Stimulated activated naive CD4-positive, alpha-beta T cell treated with Interleukin-2 at 50 U/mL for 16 hours (primary cell): ENCODE measurements around the gene ICAM4.
"Not testable (repeated sequence)": the region's sequence is repeated elsewhere in the genome, so short reads cannot be mapped to it uniquely, and the experiment has no call there.

Experiments
- DNase-seq: peaks from one replicate; lab custom pipeline; 2025; lab: John Stamatoyannopoulos, UW

ICAM4 gene

DNA sequence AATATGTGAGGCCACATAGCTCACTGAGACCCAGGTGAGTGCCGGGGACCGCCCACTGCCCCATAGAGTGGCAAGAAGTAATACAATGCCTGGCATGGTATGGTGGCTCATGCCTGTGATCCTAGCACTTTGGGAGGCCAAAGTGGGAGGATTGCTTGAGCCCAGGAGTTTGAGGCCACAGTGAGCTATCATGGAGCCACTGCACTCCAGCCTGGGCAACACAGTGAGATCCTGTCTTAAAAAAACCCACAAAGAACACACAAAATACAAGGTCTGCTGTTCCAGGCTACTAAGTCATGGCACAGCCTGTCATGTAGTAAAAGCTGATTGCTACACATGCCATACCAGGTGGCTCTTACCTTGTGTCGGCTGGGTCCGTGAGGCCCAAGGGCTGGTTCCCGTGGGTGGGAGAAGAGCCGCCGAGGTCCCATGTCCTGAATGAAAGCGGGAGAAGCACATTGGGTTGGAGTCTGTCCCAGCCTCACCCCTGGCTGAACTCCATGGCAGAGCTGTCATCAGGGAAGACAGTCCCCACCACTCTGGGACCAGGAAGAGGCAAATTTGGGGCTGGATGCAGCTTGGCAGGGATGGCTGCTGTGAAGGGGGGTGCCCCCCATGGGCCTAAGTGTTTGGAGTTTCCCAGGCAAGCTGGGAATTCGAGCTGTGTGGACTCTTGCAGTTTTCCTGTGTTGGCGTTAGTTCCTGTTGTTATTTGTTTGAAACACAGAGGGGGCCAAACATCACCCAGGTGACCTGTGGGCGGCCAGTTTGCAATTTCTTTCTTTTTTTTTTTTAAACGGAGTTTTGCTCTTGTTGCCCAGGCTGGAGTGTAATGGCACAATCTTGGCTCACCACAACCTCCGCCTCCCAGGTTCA is 32.3 kb downstream of the ICAM4 start:
- DNase-seq, result no peak

DNA sequence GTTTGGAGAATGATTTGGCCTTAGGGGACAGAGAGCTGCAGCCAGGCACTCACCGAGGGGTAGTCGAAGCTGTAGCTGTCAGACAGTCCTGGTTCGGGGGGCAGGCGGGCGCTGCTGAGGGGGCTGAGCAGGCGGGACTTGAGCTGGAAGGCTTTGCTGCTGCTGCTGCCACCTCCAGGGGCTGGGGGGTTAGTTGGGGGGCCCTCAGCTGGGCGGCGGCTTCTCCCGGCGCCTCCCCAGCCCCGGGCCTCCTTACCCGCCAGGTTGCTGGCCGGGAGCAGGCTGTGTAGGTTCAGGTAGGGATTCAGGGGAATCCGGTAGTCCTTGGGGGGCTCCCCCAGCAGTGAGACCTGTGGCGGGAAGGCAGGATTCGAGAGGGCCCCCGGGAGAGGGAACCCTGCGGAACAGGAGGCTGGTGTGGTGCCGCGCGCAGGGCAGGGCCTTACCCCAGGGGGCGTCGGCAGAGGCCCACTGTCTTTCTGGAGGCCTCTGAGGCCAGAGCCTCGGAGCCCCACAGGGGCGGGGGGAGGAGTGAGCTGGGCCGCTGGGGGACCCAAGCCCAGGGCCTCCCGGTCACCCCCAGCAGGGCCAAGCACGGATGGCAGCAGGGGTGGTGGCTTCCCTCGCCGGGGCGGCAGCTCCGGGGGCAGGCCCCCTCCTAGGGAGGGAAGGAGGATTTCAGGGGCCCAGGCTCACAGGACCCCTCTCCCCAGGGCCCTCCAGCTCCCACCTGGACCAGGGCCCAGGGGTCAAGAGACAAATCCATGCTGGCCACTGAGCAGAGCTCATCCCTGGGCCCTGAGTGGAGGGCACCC is 34.1 kb downstream of the ICAM4 start:
- DNase-seq, result no peak

DNA sequence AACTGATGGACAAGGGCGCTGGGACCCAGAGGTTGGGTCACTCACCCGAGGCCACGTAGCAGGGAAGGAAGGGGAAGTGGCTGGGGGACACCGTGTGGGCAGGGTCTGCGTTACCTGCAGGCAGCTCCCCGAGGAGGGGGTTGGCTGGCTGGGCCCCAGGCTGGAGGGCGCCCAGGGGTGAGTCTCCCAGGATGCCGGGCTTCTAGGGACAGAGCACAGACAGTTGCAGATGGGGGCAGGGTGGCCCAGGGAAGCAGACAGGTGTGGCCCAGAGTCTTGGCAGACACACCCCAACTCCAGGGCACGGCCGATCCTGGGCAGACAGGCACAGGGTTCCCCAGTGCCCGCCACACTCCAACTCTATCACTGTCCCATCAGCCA is 34.7 kb downstream of the ICAM4 start:
- no peak for DNase-seq

DNA sequence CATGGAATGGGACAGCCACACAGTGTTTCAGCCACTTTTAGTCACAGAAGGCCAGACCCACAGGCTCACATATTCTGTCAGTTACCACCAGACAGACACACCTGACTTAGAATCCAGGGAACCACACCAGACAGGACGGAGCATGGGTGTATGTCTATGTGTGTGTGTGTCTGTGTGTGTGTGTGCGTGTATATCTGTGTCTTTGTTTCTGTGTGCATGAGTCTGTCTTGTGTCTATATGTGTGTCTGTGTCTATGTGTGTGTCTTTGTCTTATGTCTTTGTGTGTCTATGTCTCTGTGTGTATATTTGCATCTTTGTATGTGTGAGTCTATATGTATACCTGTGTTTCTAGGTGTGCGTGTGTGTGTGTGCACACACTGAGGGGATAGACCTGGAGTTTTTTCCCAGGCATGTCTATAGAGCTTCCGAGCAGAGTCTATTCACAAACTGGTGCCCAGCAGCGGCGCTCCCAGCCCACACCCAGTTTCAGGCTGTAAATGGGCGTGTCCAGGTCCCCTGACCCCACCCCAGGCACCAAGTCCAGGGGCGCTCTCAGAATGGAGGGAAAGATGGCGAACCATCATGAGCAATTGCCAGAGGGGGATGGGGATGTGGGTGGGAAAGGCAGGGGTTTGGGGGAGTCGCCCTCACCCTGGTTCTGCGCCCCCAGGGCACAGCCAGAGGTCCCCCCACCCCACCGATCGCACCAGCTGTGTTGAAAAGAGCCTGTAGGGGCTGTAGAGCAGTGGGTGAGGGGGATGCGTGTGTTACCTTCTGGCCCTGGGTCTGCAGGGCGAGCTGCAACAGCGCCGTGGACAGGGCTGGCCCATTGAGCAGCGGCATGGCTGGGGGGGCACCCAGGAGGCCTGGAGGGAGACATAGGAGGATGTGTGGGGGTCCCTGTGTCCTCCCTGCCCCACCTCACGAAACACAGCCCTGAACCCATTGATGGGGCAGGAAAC is 35.4 kb downstream of the ICAM4 start:
- no peak for DNase-seq

DNA sequence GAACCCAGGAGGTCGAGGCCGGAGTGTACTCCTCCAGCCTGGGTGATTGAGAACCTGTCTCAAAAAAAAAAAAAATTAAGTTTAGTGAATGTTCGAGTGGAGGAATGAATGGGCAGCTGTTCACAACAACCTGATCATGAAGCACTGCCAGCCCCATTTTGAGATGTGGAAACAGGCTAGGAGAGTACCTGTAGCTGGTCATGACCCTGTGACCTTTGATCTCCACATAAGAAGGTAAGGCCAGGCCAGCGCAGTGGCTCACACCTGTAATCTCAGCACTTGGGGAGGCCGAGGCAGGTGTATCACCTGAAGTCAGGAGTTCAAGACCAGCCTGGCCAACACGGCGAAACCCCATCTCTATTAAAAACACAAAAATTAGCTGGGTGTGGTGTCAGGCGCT is 39.0 kb downstream of the ICAM4 start:
- no peak for DNase-seq

DNA sequence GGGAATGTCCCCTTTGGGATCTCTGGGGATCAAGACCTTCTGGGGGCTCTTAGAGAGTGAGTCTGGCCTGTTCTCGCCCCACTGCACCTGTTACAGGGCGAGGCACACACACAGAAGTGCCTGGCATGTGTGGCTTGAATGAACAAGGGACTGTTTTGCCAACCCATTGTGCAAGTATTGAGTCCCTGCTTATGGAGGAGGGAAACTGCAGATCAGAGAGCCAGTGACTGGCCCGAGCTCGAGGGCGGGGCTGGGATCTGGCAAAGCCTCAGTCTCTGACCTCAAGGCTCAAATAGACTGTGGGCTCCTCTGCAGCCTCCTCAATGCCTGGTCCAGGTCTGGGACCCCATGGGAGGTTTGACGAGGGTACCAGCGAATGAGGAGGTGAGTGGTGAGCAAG is 41.0 kb downstream of the ICAM4 start:
- DNase-seq, result no peak

DNA sequence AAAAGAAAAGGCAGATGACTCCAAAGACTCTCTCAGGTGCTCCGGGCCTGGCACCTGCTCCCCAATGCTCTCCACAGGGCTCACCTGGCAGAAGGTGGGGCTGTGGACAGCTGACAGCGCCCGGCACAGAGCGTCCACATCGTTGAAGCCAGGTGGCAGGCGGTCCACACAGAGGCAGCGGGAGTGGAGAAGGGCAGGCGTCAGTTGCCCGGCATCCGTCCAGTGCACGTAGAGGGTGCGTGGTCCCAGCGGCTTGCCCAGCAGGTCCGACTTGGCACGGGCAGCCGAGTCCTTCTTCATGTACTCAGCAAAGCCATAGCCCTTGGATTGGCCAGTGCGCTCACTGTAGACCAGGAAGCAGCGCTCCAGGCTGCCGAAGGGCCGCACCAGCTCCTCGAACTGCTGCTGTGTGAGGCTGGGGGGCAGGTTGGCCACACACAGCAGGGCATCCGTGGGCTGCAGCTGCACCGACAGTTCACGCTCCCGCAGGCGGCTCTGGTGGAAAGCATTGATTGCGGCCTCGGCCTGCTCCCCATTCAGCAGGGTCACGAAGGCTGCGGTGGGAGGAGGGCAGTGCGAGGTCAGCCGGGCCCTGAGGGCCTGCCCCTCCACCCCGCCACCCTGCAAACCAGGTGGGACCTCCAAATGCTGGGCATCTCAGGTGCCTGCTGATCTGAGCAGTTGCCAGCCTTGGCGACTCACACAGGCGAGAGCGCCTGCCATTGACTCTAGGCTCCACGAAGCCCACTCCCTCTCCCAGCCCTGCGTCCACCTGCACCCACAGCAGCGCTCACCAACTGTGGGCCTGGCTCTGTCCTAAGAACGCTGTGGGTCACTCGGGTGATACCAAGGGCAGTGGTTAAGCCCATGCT is 42.0 kb downstream of the ICAM4 start:
- DNase-seq, result no peak

DNA sequence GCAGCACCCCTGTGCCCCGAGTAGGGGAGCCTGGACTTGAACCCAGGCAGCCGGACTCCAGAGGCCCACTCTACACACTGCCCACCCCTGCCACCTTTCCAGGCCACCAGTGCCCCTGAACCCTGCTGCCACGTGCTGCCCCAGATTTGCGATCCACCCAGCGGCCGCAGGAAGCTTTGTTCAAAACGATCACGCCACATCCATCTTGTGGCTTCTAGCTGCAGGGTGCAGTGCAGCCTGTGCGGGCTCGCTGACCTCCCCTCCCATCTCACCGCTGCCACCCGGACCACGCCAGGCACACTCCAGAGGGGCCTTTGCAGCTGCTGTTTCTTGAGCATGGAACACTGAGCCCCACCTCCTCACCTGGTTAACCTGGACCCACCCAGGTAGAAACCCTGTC is 42.8 kb downstream of the ICAM4 start:
- DNase-seq, result no peak

DNA sequence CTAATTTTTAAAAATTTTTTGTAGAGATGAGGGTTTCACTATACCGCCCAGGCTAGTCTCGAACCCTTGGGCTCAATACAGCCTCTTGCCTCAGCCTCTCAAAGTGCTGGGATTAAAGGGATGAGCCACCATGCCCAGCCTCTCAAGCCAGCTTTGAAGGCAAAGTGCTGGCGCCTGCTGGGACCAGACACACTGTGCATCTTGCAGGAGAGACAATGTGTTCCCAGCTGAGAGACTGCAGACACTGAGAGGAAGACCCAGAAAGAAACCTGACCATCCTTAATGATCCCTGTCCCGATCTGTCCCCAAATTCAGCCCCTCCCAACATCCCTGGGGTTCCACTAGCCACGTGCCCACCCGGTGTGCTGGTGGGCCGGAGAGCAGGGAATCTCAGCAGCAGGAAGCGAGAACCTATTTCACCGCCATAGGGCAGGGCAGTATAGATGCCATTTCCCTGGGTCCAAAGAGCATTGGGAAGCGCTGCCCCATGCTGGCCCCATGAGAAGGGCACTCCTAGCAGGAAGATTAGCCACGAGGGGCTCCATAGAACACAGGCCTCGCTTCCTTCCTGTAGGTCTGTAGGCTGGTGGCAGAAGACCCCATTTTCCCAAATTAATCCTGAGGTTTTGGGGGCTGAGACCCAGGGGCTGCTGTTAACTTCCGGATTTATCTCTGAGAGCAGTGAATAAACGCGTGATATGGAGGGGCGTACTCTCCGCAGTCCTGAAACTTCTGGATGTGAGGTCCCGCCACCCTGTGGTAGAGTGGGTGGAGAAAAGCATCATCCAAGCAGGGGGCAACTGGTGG is 45.6 kb downstream of the ICAM4 start:
- DNase-seq, result no peak

DNA sequence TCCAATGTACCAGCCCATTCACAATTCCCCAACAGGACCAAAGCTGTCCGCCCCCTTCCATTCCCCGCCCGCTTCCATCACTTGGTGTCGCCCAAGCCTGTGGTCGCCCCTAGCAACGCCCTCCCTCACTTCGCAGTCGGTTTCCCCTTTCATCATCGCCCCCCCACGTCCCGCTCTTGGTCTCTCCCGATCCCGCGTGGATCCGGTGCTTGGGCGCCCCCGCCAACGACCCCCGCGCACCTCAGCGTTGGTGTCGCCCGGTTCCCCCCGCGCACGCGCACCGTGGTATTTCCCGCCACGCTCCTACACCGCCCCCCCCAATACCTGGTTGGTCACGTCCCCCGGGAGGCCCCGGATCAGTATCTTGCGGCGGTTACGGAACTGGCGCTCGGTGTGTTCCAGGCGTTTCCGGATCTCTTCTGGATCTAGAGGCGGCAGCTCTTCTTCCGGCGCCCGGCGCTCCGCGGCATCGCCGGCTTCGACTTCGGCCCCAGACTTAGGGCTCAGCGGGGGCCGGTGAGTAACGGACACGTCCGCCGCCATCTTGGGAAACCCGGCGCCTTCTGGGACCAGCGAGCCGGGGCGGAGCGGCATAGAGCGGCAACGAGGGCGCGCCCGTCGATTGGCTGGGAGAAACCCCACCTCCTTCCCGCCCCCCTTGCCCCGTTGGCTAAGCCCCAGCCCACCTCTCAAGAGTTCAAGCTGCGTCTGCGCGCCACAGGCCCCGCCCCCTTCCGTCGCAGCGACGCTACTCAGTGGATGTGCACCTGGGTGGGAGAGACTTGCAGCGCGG is 46.4 kb downstream of the ICAM4 start, which contains the start of gene RAVER1:
Gene RAVER1, minus strand, starts transcription at position 565 of the 793 bp plus-strand sequence. Its CDS starts 22 bp downstream, at position 543.
- peak; percentile 97 for DNase-seq

DNA sequence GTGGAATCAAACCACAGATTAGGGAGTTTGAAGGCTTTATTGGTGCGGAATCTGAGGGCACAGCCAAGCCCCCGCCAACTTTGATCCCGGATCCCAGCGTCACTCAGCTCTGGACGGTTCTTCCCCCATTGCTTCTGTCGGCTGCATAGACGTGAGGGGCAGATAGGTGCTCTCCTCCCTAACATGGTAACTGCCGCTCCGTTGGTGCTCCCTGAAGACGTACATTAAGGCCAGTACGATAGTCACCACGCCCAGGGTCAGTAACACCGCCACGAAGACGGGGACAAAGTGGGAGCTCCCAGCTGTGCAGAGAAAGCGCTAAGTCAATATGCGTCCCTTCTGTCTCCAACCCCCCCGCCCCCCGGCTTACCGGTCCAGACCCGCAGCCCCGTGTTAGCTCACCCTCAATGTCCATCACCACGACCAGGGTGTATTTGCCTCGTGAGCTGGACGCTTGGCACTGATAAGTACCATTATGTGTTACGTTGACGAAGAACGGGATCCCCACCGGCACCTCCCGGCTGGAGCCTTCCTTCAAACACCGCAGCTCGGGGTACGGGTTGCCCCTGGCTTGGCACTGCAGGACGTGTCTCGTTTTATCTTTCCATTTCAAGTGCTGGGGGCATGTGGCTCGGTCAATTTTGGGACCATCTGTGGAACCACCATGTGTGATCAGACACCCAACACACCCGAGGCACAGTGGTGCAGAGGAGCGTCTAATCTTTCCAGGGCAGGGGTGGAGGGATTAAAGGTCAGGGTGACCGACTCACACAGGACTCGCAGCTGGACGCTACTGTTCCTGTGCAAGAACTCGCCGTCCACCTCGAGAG is 47.2 kb downstream of the ICAM4 start:
- DNase-seq, result no peak

DNA sequence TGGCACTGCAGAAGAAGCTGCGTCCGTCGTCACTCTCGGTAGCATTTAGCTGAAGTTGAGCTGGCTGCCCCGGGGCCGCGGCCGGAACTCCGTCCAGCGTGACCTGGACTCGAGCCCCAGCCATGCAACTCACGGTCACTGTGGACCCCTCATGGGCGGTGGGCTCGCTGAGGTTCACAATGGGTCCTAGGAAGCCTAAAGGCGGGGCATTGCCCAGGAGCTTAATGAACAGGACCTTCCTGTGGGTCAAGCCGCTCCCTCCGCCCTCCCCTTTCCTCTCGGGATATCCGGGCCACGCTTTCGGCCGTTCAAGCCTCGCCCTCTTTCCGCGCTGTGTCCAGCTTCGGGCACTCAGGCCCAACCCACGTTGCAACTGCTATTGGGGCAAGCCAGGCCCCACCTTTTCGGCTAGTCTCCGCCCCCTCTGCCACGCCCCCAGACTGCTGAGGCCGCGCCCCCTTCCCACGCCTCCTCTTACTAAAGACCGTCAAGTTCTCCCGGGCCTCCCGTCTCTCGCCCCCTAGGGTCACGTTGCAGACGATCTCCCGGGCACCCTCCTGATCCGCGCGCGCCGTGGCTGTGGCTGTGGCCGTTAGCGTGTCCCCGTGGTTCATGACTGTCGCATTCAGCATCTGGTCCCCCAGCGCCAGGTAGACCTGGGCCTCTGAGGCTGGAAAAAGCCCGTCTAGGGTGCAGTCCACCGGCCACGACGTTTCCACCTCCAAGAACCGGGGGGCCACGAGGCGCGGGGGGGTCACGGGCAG is 48.0 kb downstream of the ICAM4 start:
- DNase-seq, result no peak

DNA sequence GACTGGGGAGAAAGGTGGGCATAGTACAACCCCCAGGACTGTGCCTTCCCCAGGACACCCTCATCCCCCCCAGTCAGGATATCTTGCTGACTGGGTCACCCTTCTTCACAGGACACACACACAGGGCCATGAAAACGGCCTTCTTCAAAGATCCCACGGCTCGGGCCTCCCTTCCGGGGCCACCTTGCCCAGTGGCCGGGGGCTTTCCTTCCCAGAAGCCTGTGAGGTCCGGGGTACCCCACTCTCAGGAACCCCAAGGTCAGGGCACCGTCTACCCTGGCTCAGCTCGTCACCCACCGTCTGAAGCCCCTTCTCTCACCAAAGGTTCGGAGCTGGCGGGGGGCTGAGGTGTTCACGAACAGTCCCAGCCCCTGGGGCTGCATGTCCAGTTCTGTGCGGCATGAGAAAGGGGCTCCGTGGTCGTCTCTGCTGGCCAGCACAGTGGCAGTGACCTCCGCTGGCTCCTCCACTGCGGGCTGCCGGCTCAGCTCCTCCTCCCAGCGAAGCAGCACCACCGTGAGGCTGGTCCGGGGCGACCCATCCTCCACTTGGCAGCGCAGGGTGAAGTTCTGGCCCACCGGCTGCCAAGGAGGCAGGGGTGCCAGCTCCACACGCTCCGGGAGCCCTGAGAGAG is 48.7 kb downstream of the ICAM4 start:
- no peak for DNase-seq

DNA sequence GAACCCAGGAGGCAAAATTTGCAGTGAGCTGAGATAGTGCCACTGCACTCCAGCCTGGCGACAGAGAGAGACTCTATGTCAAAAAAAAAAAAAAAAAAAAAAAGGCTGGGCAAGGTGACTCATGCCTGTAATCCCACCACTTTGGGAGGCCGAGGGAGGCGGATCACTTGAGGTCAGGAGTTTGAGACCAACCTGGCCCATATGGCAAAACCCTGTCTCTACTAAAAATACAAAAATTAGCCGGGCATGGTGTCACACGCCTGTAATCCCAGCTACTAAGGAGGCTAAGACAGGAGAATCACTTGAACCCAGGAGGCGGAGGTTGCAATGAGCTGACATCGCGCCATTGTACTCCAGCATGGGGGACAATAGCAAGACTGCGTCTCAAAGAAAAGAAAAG is 50.0 kb downstream of the ICAM4 start:
- DNase-seq, result not testable (repeated sequence)
